Measurements from ENCODE around the gene PRXL2B.

Gene PRXL2B

DNA sequence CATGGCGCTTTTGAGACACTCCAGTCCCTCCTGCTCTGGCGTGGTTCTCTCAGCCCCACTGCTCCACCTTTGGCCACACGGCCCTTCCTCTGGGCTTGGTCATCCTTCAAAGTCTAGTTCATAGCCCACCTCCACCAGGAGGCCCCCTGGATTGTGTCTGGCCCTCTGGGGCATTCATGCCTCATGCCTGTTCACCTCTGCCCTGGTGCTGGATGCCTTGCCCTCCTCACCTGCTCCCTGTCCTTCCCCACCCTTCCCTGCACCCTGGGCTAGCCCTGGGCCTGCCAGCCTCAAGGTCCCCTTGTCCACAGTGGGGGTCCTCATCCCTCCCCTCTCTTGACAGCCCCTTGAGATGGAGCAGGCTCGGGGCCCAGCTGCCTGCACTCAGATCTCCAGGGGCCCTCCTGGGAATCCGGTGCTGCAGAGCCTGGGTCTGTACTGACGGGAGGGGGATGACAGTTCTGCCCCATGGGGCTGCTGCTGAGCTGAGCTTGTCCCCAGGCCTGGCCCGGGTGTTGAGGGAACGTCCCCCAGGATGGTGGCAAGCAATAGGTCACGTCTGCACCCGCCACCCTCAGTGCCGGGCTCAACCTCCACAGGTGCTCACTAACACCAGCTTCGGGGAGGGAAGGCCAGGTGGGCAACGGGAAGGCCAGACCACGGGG lies 18.4 kb downstream of the PRXL2B start:
- H3K4me3 ChIP-seq (ENCODE audit: low read length) = no peak overlapping the region
- no peak for DNase-seq (ENCODE audit: low read depth)
- TF ChIP-seq, protein P1, sequence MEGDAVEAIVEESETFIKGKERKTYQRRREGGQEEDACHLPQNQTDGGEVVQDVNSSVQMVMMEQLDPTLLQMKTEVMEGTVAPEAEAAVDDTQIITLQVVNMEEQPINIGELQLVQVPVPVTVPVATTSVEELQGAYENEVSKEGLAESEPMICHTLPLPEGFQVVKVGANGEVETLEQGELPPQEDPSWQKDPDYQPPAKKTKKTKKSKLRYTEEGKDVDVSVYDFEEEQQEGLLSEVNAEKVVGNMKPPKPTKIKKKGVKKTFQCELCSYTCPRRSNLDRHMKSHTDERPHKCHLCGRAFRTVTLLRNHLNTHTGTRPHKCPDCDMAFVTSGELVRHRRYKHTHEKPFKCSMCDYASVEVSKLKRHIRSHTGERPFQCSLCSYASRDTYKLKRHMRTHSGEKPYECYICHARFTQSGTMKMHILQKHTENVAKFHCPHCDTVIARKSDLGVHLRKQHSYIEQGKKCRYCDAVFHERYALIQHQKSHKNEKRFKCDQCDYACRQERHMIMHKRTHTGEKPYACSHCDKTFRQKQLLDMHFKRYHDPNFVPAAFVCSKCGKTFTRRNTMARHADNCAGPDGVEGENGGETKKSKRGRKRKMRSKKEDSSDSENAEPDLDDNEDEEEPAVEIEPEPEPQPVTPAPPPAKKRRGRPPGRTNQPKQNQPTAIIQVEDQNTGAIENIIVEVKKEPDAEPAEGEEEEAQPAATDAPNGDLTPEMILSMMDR (IDR thresholded peaks at IDR 0.05; ENCODE audit: insufficient read depth, low read depth, low read length, missing control alignments) = no peak

DNA sequence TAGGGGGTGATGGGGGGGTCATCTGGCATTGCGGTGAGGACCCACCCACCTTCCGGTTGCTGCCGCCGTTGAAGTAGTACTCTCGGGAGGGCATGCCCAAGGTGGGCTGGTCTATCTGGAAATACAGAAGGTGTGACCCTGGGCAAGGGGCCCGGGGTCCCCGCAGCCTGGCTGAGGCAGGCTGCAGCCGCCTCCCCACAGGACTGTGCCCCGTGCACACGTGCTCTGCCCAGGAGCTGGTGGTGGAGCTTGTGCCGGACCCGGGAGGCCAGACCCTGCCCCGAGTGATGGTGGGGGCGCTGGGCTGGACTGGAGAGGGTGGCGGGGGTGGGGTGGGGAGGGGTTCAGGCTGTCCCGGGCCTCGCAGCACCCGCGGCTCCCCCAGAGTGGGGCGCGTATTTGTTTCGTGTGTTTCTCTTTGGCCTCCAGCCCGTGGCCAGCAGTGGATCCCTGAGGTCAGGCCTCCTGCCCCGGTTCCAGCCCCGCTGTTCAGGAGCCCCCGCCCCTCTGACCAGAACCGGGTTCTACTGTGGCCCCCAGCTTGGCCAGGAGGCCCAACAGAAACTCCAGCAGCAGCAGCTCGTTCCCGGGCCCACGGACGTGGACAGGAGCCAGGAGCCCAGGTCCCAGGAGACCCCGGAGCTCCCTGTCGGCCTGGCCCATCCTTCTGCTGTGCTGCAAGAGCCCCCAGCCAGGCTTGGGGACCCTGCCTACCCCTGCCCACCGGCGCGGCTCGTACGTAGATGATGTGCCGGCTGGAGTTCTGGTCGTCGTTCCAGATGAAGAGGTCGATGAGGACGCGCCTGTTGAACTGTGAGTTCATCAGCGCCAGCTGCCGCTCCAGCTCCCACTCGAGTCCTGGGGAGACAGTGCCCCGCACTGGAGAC lies 19.2 kb downstream of the PRXL2B start:
- TF ChIP-seq, protein P1 (IDR thresholded peaks at IDR 0.05; ENCODE audit: insufficient read depth, low read depth, low read length, missing control alignments) = no peak
- H3K4me3 ChIP-seq (ENCODE audit: low read length) = no peak overlapping the region
- DNase-seq (ENCODE audit: low read depth) = no peak

DNA sequence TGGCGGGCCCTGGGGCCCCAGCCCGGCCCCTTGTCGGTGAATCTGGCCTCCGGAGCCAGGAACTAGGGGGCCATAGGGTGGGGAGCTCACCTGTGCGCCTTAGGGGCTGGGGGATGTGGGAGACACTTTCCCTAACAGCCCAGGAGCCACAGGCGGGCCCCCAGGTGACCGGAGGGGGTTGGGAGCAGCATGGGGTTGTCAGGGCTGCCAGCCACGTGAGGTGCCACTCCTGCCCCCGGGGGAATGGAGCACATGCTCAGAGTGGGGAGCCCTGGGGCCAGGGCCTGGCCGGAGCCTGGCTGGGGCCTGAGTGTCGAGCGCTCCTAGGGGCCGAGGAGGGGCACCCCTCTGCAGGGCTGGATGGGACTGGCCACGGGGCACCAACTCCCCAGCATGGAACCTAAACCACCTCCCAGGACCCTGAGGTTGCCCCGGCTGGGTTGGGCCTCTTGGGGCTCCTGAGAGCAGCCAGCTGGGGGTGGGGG lies 19.9 kb downstream of the PRXL2B start:
- H3K4me3 ChIP-seq (ENCODE audit: low read length) = no peak overlapping the region
- no peak for DNase-seq (ENCODE audit: low read depth)
- TF ChIP-seq, protein P1 (IDR thresholded peaks at IDR 0.05; ENCODE audit: insufficient read depth, low read depth, low read length, missing control alignments) = no peak

DNA sequence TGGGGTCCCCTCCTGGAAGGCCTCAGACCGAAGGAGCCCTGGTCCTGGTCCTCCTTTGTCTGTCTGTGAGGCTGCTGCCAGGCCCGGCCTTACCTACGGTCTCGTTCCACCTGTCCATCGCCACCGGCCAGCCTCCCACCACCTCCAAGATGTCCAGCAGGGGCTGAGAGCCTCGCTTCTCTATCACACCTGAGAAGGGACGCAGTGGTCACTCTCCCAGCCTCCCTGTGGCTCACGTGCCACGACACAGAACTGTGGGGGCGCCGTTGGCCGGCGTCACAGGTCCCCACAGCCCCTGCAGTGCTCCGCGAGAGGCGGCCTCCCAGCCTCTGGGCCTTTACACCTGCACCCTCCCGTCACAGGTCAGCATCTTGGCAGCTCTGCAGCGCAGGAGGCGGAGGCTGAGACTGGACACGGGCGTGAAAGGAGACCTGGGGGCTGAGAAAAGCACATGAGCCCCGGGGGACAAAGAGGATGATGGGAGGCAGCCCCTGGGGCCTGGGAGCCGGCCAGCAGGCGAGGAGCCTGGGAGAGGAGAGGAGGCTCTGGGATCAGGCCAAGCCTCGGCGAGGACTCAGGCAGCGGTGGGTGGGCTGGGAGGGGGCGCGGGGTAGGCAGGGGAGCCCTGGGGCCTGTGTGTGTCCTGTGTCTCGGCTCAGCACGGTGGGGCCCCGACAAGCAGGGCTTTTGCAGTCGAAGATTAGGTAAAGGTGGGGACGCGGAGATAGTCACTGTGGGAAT lies 20.5 kb downstream of the PRXL2B start:
- TF ChIP-seq, protein P1 (IDR thresholded peaks at IDR 0.05; ENCODE audit: insufficient read depth, low read depth, low read length, missing control alignments) = no peak
- DNase-seq (ENCODE audit: low read depth) = no peak
- no peak overlapping the region for H3K4me3 ChIP-seq (ENCODE audit: low read length)

DNA sequence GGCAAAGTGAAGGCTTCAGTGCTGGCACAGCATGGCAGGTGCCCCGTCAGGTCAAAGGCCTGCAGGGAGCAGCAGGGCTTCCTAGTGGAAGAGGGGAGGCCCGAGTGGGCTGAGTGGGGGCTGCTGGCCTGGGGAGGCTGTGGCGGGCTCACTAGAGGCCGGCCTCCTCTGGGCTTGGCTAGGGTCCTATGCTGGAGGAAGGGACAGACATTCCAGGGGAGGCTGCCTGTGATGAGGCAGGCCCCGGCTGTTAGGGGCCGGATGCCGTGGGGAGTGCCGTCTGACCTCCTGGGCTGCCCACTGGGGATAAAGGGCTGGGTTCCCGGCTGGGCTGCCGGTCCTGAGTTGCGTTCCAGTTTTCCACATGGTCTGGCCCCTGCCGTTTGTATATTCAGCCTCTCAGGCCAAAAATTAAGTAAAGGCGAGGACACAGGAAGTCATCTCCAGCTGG lies 21.1 kb downstream of the PRXL2B start:
- no peak overlapping the region for H3K4me3 ChIP-seq (ENCODE audit: low read length)
- TF ChIP-seq, protein P1 (IDR thresholded peaks at IDR 0.05; ENCODE audit: insufficient read depth, low read depth, low read length, missing control alignments) = no peak
- DNase-seq (ENCODE audit: low read depth) = no peak

DNA sequence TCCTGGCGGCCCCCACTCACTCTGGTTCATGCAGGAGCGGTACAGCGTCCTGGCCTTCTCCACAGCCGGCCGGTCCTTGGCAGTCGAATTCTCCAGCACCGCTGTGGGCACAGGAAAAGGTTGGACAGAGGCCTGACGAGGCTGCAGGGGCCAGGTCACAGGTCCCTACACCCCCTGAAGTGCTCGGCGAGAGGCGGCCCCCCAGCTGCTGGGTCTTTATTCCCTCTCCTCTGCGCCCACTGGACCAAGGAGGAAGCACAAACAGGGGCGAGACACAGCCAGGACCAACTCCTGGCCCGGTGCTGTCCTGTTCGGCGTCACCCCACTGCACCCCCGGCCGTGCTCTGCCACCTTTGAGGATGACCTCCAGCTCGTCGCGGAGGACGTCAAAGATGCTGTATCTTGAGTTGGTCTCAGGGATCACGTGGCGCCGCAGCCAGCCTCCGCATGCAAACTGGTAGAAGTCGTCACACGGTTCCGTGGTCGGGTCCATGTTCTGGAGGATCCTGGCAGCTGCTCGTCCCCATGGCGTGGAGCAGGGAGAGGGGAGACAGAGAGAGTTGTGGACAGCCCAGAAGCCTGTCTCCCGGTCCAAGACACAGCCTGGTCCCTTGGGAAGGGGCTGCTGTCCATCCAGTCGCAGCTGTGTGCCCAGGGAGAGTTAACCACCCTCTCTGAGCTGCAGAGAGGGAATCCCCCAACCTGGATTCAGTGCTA lies 22.9 kb downstream of the PRXL2B start:
- DNase-seq (ENCODE audit: low read depth) = no peak
- H3K4me3 ChIP-seq (ENCODE audit: low read length) = no peak overlapping the region
- TF ChIP-seq, protein P1 (IDR thresholded peaks at IDR 0.05; ENCODE audit: insufficient read depth, low read depth, low read length, missing control alignments) = no peak
